Measurements from ENCODE around the gene NDUFB7. TPM values are rescaled to one million over a fixed set of nuclear protein-coding genes. Genes with fewer than 3 reads are reported as not detected.

NDUFB7 gene
- total RNA-seq, 1 experiment from 2014 or later = 180 TPM

DNA sequence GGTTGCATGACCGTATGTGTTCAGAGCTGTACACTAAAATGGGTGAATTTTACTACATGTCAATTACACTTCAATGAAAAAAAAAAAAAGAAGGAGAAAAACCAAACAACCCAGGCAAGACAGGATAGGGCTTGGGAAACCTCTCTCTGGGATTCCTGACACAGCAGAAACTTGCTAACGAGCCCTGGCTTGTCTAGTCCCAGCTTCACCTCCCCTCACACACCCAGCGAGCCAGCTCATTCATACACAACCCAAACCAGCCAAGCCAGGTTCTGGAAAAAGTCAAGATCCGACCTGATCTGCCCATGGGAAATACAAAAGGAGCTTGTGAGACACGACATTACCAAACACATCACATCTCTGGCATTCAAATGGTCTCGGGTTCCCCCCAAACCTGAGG, 46.1 kb downstream of the NDUFB7 start:
- no peaks in the 10 kb centered on the region for H3K27me3 ChIP-seq (ENCODE audit: control insufficient read depth, insufficient read depth, low read length)
- H3K9me3 ChIP-seq (ENCODE audit: control insufficient read depth, insufficient read depth, low read depth, low read length) = no peaks in the 10 kb centered on the region
- H3K36me3 ChIP-seq (ENCODE audit: control insufficient read depth, insufficient read depth, low read length) = peaks cover 5% of the 10 kb centered on the region; the same call in 1 of the 2 replicates
- TF ChIP-seq, protein P1, sequence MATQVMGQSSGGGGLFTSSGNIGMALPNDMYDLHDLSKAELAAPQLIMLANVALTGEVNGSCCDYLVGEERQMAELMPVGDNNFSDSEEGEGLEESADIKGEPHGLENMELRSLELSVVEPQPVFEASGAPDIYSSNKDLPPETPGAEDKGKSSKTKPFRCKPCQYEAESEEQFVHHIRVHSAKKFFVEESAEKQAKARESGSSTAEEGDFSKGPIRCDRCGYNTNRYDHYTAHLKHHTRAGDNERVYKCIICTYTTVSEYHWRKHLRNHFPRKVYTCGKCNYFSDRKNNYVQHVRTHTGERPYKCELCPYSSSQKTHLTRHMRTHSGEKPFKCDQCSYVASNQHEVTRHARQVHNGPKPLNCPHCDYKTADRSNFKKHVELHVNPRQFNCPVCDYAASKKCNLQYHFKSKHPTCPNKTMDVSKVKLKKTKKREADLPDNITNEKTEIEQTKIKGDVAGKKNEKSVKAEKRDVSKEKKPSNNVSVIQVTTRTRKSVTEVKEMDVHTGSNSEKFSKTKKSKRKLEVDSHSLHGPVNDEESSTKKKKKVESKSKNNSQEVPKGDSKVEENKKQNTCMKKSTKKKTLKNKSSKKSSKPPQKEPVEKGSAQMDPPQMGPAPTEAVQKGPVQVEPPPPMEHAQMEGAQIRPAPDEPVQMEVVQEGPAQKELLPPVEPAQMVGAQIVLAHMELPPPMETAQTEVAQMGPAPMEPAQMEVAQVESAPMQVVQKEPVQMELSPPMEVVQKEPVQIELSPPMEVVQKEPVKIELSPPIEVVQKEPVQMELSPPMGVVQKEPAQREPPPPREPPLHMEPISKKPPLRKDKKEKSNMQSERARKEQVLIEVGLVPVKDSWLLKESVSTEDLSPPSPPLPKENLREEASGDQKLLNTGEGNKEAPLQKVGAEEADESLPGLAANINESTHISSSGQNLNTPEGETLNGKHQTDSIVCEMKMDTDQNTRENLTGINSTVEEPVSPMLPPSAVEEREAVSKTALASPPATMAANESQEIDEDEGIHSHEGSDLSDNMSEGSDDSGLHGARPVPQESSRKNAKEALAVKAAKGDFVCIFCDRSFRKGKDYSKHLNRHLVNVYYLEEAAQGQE (IDR thresholded peaks at IDR 0.05; ENCODE audit: insufficient read depth in 1 of 2, low read depth in 2 of 2, low read length in 1 of 2) = no peak
- no peak for TF ChIP-seq SIN3A (IDR thresholded peaks at IDR 0.05; ENCODE audit: borderline replicate concordance, insufficient read depth, low read depth, low read length)
- no peak for TF ChIP-seq POLR2AphosphoS5 (IDR thresholded peaks at IDR 0.05; ENCODE audit: low read depth, low read length)
- TF ChIP-seq, protein P2, sequence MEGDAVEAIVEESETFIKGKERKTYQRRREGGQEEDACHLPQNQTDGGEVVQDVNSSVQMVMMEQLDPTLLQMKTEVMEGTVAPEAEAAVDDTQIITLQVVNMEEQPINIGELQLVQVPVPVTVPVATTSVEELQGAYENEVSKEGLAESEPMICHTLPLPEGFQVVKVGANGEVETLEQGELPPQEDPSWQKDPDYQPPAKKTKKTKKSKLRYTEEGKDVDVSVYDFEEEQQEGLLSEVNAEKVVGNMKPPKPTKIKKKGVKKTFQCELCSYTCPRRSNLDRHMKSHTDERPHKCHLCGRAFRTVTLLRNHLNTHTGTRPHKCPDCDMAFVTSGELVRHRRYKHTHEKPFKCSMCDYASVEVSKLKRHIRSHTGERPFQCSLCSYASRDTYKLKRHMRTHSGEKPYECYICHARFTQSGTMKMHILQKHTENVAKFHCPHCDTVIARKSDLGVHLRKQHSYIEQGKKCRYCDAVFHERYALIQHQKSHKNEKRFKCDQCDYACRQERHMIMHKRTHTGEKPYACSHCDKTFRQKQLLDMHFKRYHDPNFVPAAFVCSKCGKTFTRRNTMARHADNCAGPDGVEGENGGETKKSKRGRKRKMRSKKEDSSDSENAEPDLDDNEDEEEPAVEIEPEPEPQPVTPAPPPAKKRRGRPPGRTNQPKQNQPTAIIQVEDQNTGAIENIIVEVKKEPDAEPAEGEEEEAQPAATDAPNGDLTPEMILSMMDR (IDR thresholded peaks at IDR 0.05) = no peak
- TF ChIP-seq TCF7L2 (IDR thresholded peaks at IDR 0.05; ENCODE audit: low read depth, low read length) = no peak
- intact Hi-C loops (cut with micrococcal nuclease; ENCODE audit: unreplicated experiment) (no loop called here), in situ Hi-C loops (cut with HindIII; ENCODE audit: low pct_unique_long_range_greater_than_20kb, low sequenced_read_pairs) (no loop called here)
- peaks cover 17% of the 10 kb centered on the region for H3K4me1 ChIP-seq (ENCODE audit: control insufficient read depth, insufficient read depth, low read length)
- DNase-seq (ENCODE audit: low read depth, low spot score) (no peak), ATAC-seq (no peak)
- ChIA-PET POLR2A (interaction anchor here (0.6 kb wide), 1 partner anchor 8 kb away, joined by 6 read pairs; no protein-coding TSS in a partner anchor), CTCF (interaction anchor here (1.0 kb wide), 1 partner anchor 21 kb away, joined by 4 read pairs; no protein-coding TSS in a partner anchor)
- BruUV-seq (replicated peaks) = no TSS peak
- H3K4me3 ChIP-seq (ENCODE audit: low read depth in 2 of 2, low read length in 2 of 2) = no peak overlapping the region
- H3K27ac ChIP-seq (ENCODE audit: low read length) = peak overlapping the region; percentile 76

DNA sequence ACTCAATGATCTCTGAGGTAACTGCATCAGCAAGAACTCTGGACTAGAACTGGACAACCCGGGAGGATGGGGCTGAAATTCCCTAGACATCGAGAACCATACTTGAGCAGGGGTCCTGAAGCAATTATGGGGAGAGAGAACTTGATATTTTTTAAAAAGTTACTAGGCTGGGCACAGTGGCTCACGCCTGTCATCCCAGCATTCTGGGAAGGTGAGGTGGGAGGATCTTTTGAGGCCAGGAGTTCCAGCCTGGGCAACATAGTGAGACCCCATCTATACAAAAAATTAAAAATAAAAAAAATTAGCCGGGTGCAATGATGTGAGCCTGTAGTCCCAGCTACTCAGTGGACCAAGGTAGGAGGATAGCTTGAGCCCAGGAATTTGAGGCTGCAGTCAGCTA, 51.3 kb downstream of the NDUFB7 start:
- ChIA-PET POLR2A (no interaction called here), CTCF (no interaction called here)
- H3K4me1 ChIP-seq (ENCODE audit: control insufficient read depth, insufficient read depth, low read length) = peaks cover 27% of the 10 kb centered on the region

More for the DNA sequence above, 51.3 kb downstream of the NDUFB7 start:
- Histone ChIP-seq H3K36me3 (ENCODE audit: control insufficient read depth, insufficient read depth, low read length) (peaks cover 7% of the 10 kb centered on the region), H3K27ac (ENCODE audit: low read length) (peak overlapping the region; percentile 93), H3K4me3 (ENCODE audit: low read depth in 2 of 2, low read length in 2 of 2) (no peak overlapping the region), H3K27me3 (ENCODE audit: control insufficient read depth, insufficient read depth, low read length) (no peaks in the 10 kb centered on the region), H3K9me3 (ENCODE audit: control insufficient read depth, insufficient read depth, low read depth, low read length) (no peaks in the 10 kb centered on the region)
- TF ChIP-seq, protein P1 (IDR thresholded peaks at IDR 0.05; ENCODE audit: insufficient read depth in 1 of 2, low read depth in 2 of 2, low read length in 1 of 2) = no peak
- in situ Hi-C loops (cut with HindIII; ENCODE audit: low pct_unique_long_range_greater_than_20kb, low sequenced_read_pairs) (no loop called here), intact Hi-C loops (cut with micrococcal nuclease; ENCODE audit: unreplicated experiment) (no loop called here)
- no TSS peak for BruUV-seq (replicated peaks)
- ATAC-seq = no peak
- DNase-seq (ENCODE audit: low read depth, low spot score) = no peak
